Breast epithelium (tissue), 4 donors: ENCODE measurements around the gene H2AZ2. TPM values are rescaled to one million over a fixed set of nuclear protein-coding genes. Genes with fewer than 3 reads are reported as not detected.

Experiments
- DNase-seq, 2 donors: peaks; one replicate each; pipeline ENCODE4 v3.0.0-alpha.2; 2019; ENCODE audit warnings: low spot score in 2 of 2
- H3K27ac ChIP-seq, 2 donors: fragments of 200-600 bp; sonication (generic) in 1 of 2; one replicate each; pipeline ENCODE4 v1.5.1; 2016 to 2019; ENCODE audit warnings: mild to moderate bottlenecking in 1 of 2
- H3K27me3 ChIP-seq, 2 donors: fragments of 200-600 bp; sonication (generic) in 1 of 2; one replicate each; pipeline versions ENCODE4 v1.5.1 to v1.6.0; 2017 to 2019; ENCODE audit warnings: control low read depth in 1 of 2, mild to moderate bottlenecking in 1 of 2
- H3K36me3 ChIP-seq: fragments of 200-600 bp; one replicate; pipeline ENCODE4 v1.5.1; 2019
- H3K4me1 ChIP-seq, 2 donors: fragments of 200-600 bp; sonication (generic); one replicate each; pipeline ENCODE4 v1.5.1; 2016 to 2019; ENCODE audit warnings: control low read depth in 1 of 2
- H3K4me3 ChIP-seq, 3 donors: fragments of 200-600 bp; sonication (generic); 1 replicate in 2 of 3; 2 replicates in 1 of 3; pipeline ENCODE4 v1.5.1; 2016 to 2019; ENCODE audit warnings: mild to moderate bottlenecking in 3 of 3, moderate library complexity in 2 of 3
- H3K9me3 ChIP-seq, 2 donors: fragments of 200-600 bp; sonication (generic) in 1 of 2; one replicate each; pipeline ENCODE4 v1.5.1; 2016 to 2019; ENCODE audit warnings: control low read depth in 1 of 2
- POLR2A ChIP-seq: fragments of 450-650 bp; IDR thresholded peaks from one replicate; pipeline ENCODE4 v1.6.1; 2016; ENCODE audit warnings: antibody characterized with exemption, mild to moderate bottlenecking, moderate library complexity
- POLR2AphosphoS5 ChIP-seq, 3 donors: sonication (generic); formaldehyde crosslinking; IDR thresholded peaks; one replicate each; pipeline ENCODE4 v1.6.1; 2017; ENCODE audit warnings: antibody characterized with exemption in 3 of 3
- intact Hi-C: fragments of 100-400 bp; cut with DNase I; formaldehyde crosslinking; loops from one replicate; pipeline ENCODE4 v1.15.1; 2023; ENCODE audit warnings: low total_unique reads
- total RNA-seq, 3 donors: library from RNA; depleted of rRNA; stranded (reverse); fragments of >200 nt; gene quantifications; one replicate each; pipeline ENCODE4 v1.1.0, GENCODE V29; 2016
- TF ChIP-seq, protein P1 (sequence below), 3 donors: fragments of 450-650 bp; IDR thresholded peaks; one replicate each; pipeline ENCODE4 v1.5.1; 2016 to 2017; ENCODE audit warnings: antibody characterized with exemption in 3 of 3, mild to moderate bottlenecking in 3 of 3, moderate library complexity in 3 of 3

Gene H2AZ2
- total RNA-seq, 3 donors from 2014 or later: 110 to 140 (median 115) TPM

DNA sequence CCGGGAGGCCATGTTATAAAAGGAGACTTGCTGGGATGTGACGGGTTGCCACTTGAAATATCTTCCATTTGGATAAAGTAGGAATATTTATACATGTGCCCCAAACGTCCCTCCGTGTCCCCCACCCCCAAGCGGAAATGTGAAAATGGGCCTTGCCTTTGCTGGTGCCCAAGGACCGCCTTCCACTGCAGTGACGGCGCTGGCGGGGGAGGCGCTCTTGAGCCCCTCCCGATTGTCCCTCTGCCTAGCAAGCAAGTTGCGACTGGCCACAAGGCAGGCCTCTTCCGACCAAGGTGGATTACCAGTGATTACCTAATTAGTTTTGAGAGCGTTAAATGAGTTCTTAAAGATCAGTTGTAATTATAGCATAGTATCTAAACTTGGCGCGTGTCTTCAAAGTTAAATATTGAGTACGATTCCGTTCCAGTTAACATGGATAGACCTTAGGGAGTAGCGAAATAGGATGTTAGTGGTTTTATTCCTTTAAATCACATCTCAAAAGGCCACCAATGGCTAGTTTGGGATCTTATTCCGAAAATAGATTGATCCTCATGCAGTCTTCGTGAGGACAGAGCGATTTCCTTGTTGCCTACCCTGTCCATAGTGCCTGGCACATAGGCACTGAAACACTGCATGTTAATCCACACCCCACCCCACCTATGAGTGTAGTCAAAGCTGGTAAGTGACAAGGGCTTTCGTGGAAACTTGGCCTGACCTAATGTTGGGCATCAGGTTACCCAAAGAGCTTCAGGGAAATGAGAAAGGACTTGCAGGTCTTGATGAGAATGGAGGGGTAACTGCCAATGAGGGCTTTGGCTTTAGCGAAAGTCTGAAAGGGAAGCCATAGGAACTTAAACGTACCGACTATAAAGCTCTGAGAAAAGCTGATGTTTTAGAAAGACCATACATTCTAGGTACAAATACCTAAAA lies 50.3 kb downstream of the H2AZ2 start:
- peaks cover 3 to 8% of the 10 kb centered on the region in 2 donors for H3K4me1 ChIP-seq
- TF ChIP-seq POLR2AphosphoS5 (IDR thresholded peaks at IDR 0.05): peak; percentile 24 to 75 (median 55)
- TF ChIP-seq, protein P1, sequence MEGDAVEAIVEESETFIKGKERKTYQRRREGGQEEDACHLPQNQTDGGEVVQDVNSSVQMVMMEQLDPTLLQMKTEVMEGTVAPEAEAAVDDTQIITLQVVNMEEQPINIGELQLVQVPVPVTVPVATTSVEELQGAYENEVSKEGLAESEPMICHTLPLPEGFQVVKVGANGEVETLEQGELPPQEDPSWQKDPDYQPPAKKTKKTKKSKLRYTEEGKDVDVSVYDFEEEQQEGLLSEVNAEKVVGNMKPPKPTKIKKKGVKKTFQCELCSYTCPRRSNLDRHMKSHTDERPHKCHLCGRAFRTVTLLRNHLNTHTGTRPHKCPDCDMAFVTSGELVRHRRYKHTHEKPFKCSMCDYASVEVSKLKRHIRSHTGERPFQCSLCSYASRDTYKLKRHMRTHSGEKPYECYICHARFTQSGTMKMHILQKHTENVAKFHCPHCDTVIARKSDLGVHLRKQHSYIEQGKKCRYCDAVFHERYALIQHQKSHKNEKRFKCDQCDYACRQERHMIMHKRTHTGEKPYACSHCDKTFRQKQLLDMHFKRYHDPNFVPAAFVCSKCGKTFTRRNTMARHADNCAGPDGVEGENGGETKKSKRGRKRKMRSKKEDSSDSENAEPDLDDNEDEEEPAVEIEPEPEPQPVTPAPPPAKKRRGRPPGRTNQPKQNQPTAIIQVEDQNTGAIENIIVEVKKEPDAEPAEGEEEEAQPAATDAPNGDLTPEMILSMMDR (IDR thresholded peaks at IDR 0.05): peak in 2 of 3 donors; percentile 24 to 42
- TF ChIP-seq POLR2A: no peak
- intact Hi-C loops: no loop called here

DNA sequence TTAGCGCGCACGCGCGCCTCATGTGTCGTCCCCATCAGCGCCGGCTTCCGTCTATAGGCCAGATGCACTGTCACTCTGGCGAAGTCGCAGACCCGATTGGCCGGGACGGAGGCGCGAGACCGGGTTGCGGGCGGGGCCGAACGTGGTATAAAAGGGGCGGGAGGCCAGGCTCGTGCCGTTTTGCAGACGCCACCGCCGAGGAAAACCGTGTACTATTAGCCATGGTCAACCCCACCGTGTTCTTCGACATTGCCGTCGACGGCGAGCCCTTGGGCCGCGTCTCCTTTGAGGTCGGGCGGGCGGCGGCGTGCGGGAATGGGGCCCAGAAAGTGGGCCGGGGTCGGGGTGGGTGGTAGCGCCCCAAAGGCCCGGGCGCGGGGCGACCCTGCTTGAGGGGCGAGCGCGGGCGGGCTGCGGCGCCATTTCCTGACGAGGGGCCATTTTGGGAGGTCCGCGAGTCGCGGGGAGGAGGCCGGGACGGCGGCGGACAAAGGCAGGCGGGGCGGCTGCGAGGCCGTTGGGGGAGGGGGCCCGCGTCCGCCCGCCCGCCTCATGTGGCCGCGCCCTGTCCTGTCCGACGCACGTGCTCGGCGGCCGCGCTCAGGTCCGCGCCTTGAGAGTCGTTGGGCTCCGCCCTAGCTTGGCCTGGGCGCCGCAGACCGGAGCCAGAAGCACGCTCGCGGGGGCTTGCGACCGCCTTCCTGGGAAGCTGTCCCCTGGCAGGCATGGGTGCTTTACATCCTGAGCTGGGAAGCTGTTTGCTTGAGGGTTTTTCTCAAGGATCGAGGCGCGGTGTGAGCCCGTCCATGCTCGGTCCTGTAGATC lies 51.2 kb downstream of the H2AZ2 start, which contains the start of gene PPIA:
PPIA (plus strand) TSS at position 178 of the 825 bp plus-strand sequence; CDS start at position 222, 44 bp downstream.
- peak within 1 kb of the TSS; percentile 98 for H3K27ac ChIP-seq
- peaks cover 3 to 8% of the 10 kb centered on the region in 2 donors for H3K4me1 ChIP-seq
- peak; percentile 98 to 99 for DNase-seq
- peak within 1 kb of the TSS; percentile 57 to 83 (median 66) for H3K4me3 ChIP-seq
- no peaks in the 10 kb centered on the region for H3K27me3 ChIP-seq
- H3K9me3 ChIP-seq: no peaks in the 10 kb centered on the region
- no peaks in the 10 kb centered on the region for H3K36me3 ChIP-seq
- intact Hi-C loops: no loop called here
- TF ChIP-seq, protein P1 (IDR thresholded peaks at IDR 0.05): no peak
- TF ChIP-seq POLR2AphosphoS5 (IDR thresholded peaks at IDR 0.05) (peak; percentile 72 to 91 (median 86)), POLR2A (peak; percentile 86)

More for the DNA sequence above, 50.3 kb downstream of the H2AZ2 start:
- peak; percentile 89 to 94 for DNase-seq
- H3K27ac ChIP-seq: peak overlapping the region; percentile 98
- no peaks in the 10 kb centered on the region for H3K9me3 ChIP-seq
- H3K36me3 ChIP-seq: no peaks in the 10 kb centered on the region
- no peaks in the 10 kb centered on the region for H3K27me3 ChIP-seq
- peak overlapping the region; percentile 57 to 83 (median 66) for H3K4me3 ChIP-seq

DNA sequence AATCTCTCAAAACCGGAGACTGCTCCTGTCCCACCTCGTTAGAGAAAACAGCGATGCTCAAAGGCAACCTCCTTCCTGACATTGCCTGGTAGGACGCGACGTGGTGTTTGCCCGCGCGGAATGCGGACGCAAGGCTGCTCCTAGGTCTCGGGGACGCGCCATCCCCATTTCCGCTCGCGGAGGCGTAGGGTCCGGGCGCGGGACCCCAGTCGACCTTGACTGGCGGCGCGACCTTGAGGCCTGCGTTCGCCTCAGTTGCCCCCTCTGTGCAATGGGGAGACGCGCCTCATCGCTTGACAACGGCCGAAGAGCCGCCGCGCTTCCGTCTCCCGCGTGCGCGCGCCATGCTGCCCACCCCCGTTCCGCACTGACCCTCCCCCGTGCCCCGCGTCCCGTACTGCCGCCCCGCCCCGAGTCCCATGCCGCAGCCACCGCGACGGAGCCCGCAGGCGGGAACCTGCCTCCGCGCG lies 51.8 kb downstream of the H2AZ2 start:
- intact Hi-C loops: no loop called here
- Histone ChIP-seq H3K9me3 (no peaks in the 10 kb centered on the region), H3K27ac (peak overlapping the region; percentile 98), H3K4me1 (peaks cover 3 to 8% of the 10 kb centered on the region in 2 donors), H3K27me3 (no peaks in the 10 kb centered on the region), H3K4me3 (peak overlapping the region; percentile 57 to 83 (median 66)), H3K36me3 (no peaks in the 10 kb centered on the region)
- TF ChIP-seq POLR2AphosphoS5 (IDR thresholded peaks at IDR 0.05) (no peak), POLR2A (no peak)
- TF ChIP-seq, protein P1 (IDR thresholded peaks at IDR 0.05): no peak
- DNase-seq: peak; percentile 49 to 57

DNA sequence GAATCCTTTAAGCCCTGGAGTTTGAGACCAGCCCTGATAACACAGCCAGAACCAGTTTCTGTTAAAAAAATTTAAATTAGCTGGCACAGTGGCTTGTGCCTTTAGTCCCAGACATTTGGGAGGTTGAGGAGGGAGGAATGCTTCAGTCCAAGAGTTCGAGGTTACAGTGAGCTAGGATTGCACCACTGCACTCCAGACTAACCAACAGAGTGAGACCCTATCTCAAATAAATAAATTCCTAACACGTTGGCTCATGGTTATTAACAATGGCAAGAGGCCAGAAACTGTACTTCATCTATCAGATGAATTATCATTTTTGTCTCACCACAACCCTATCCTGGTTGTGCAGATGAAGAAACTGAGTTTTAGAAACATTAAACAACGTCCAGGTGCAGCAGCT lies 53.6 kb downstream of the H2AZ2 start:
- no peak for TF ChIP-seq POLR2AphosphoS5 (IDR thresholded peaks at IDR 0.05)
- TF ChIP-seq, protein P1 (IDR thresholded peaks at IDR 0.05): no peak
- no peak for TF ChIP-seq POLR2A
- Histone ChIP-seq H3K4me1 (peaks cover 0 to 5% of the 10 kb centered on the region in 2 donors), H3K27me3 (no peaks in the 10 kb centered on the region), H3K36me3 (no peaks in the 10 kb centered on the region), H3K4me3 (no peak overlapping the region), H3K27ac (no peak overlapping the region), H3K9me3 (no peaks in the 10 kb centered on the region)
- DNase-seq: no peak
- intact Hi-C loops: no loop called here
